Lower lobe of right lung (tissue), 2 donors: ENCODE data around the gene SPIRE1. TPM values are rescaled to one million over a fixed set of nuclear protein-coding genes. Genes with fewer than 3 reads are reported as not detected.
"Not testable (repeated sequence)": the region's sequence is repeated elsewhere in the genome, so short reads cannot be mapped to it uniquely, and the experiment has no call there.

Experiments
- ATAC-seq, 2 donors: fragments of 200-7000 bp; cut with Tn5 transposase; one replicate each; pipeline ENCODE4 v1.9.1; 2020 to 2022; ENCODE audit warnings: mild to moderate bottlenecking in 2 of 2, moderate library complexity in 2 of 2
- DNase-seq: peaks from one replicate; pipeline ENCODE4 v3.0.0-alpha.2; 2020
- H3K27ac ChIP-seq: fragments of 200-600 bp; one replicate; pipeline ENCODE4 v1.8.0; 2022
- H3K27me3 ChIP-seq: fragments of 200-600 bp; one replicate; pipeline ENCODE4 v1.8.0; 2022; ENCODE audit warnings: low read depth
- H3K36me3 ChIP-seq: fragments of 200-600 bp; one replicate; pipeline ENCODE4 v1.8.0; 2022; ENCODE audit warnings: mild to moderate bottlenecking
- H3K4me1 ChIP-seq: fragments of 200-600 bp; one replicate; pipeline ENCODE4 v1.8.0; 2022
- H3K4me3 ChIP-seq: fragments of 200-600 bp; one replicate; pipeline ENCODE4 v1.8.0; 2022; ENCODE audit warnings: mild to moderate bottlenecking
- H3K9me3 ChIP-seq: fragments of 200-600 bp; one replicate; pipeline ENCODE4 v1.8.0; 2022
- intact Hi-C: fragments of 100-400 bp; cut with DNase I; formaldehyde crosslinking; loops from one replicate; pipeline ENCODE4 v1.11.0; 2022
- total RNA-seq: library from RNA; stranded (reverse); fragmentation: NEBNext Ultra II Directional; extraction: Animal tissue kit (Norgen Biotek cat#: 25700); gene quantifications from one replicate; pipeline ENCODE4 v1.2.1, GENCODE V29; 2021
- TF ChIP-seq, protein P1 (sequence below): fragments of 200-600 bp; IDR thresholded peaks from one replicate; pipeline ENCODE4 v1.8.0; 2022; ENCODE audit warnings: antibody characterized with exemption, mild to moderate bottlenecking
- donor health status: DM: no; HTN: yes; CAD: no; lungs with severe emphysema.

The SPIRE1 gene
- total RNA-seq, 1 donor from 2014 or later: 42.1 TPM

- no peaks in the 10 kb centered on the region for H3K9me3 ChIP-seq
- H3K36me3 ChIP-seq: peaks cover 36% of the 10 kb centered on the region
- TF ChIP-seq, protein P1, sequence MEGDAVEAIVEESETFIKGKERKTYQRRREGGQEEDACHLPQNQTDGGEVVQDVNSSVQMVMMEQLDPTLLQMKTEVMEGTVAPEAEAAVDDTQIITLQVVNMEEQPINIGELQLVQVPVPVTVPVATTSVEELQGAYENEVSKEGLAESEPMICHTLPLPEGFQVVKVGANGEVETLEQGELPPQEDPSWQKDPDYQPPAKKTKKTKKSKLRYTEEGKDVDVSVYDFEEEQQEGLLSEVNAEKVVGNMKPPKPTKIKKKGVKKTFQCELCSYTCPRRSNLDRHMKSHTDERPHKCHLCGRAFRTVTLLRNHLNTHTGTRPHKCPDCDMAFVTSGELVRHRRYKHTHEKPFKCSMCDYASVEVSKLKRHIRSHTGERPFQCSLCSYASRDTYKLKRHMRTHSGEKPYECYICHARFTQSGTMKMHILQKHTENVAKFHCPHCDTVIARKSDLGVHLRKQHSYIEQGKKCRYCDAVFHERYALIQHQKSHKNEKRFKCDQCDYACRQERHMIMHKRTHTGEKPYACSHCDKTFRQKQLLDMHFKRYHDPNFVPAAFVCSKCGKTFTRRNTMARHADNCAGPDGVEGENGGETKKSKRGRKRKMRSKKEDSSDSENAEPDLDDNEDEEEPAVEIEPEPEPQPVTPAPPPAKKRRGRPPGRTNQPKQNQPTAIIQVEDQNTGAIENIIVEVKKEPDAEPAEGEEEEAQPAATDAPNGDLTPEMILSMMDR: no peak
- no peak overlapping the region for H3K4me3 ChIP-seq
- ATAC-seq: no peak
- H3K4me1 ChIP-seq: peaks cover under 1% of the 10 kb centered on the region
- no peak overlapping the region for H3K27ac ChIP-seq
- no peaks in the 10 kb centered on the region for H3K27me3 ChIP-seq
- DNase-seq: no peak
- intact Hi-C loops: no loop called here
Measured at GRCh38 chr18:12491611-12492435, 166.1 kb downstream of the SPIRE1 start.

DNA sequence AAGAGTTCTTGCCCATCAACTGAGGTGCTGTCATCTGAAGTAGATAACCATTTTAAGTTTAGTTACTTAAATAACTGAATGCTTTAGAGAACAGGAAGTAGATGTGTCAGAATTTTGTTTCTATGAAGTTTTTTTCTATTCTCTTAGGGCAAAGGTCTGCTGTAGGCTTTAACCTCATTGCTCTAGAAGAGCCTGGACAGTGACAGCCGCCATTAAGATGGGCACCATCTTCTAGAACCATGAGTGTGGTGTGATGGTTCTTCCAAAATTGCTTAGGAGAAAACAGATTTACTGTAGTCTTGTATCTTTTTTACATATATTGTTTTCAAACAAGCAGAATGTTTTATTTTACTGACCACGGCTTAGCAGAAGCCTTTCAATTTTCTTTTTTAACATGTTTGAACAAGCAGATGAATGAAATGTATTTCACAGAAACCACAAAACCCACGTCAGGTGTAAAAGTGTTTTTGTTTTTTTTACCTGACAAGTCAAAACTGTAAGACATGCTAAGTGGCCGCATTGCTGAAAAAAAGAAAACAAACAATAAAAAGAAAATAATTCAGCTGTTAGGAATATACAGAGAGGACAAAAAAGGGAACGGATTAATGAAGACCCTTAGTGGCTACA, 172.3 kb downstream of the SPIRE1 start:
- no peak for DNase-seq
- ATAC-seq: no peak
- H3K27me3 ChIP-seq: no peaks in the 10 kb centered on the region

GRCh38 chr18:12481915-12482314, 176.0 kb downstream of the SPIRE1 start:
- H3K4me1 ChIP-seq, H3K9me3 ChIP-seq, ATAC-seq, H3K4me3 ChIP-seq, intact Hi-C loops, H3K27me3 ChIP-seq, DNase-seq, H3K27ac ChIP-seq: not testable (repeated sequence)
- peaks cover 24% of the 10 kb centered on the region for H3K36me3 ChIP-seq

More for the DNA sequence above, 172.3 kb downstream of the SPIRE1 start:
- intact Hi-C loops: no loop called here
- TF ChIP-seq, protein P1: no peak
- Histone ChIP-seq H3K27ac (no peak overlapping the region), H3K4me1 (no peaks in the 10 kb centered on the region), H3K9me3 (no peaks in the 10 kb centered on the region), H3K36me3 (peaks cover 4% of the 10 kb centered on the region), H3K4me3 (no peak overlapping the region)

GRCh38 chr18:12479982-12480381, 177.9 kb downstream of the SPIRE1 start:
- H3K4me3 ChIP-seq: no peak overlapping the region
- H3K9me3 ChIP-seq: no peaks in the 10 kb centered on the region
- DNase-seq: no peak
- no peak for ATAC-seq
- H3K4me1 ChIP-seq: no peaks in the 10 kb centered on the region
- TF ChIP-seq, protein P1: no peak
- no peak overlapping the region for H3K27ac ChIP-seq
- peaks cover 27% of the 10 kb centered on the region for H3K36me3 ChIP-seq
- intact Hi-C loops: no loop called here
- no peaks in the 10 kb centered on the region for H3K27me3 ChIP-seq

- intact Hi-C loops: no loop called here
- Histone ChIP-seq H3K4me3 (no peak overlapping the region), H3K9me3 (no peaks in the 10 kb centered on the region), H3K36me3 (peaks cover 31% of the 10 kb centered on the region), H3K27ac (no peak overlapping the region), H3K4me1 (no peaks in the 10 kb centered on the region), H3K27me3 (no peaks in the 10 kb centered on the region)
- no peak for DNase-seq
- no peak for ATAC-seq
- TF ChIP-seq, protein P1: no peak
Measured at GRCh38 chr18:12479536-12479935, 178.4 kb downstream of the SPIRE1 start.
